ENCODE measurements around the gene IZUMO1. TPM values are rescaled to one million over a fixed set of nuclear protein-coding genes. Genes with fewer than 3 reads are reported as not detected.

IZUMO1 gene
- total and polyA plus RNA-seq, 4 experiments from 2014 or later = not detected

DNA sequence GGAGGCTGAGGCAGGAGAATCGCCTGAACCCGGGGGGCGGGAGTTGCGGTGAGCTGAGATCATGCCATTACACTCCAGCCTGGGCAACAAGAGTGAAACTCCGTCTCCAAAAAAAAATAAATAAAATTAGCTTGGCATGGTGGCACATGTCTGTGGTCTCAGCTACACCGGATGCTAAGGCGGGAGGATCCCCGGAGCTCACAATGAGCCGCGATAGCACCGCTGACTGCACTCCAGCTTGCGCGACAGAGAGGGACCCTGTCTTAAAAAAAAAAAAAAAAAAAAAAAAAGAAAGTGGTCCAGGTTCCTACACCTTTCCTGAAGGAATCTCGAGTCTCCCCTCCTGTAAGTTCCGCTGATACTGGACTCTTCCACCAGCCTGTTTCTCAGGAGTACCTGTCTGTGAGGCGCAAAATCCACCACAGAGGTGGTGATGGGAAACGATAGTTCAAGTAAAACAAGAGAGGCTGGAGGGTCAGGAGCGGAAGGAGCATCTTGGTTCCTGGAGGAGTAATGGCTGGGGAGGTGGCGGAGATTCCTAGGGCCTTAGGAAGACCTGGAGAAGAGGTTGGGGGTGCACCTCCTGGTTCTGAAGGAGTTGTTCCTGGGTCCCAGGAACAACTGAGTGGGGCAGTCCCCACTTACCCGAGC lies 5.3 kb upstream of the IZUMO1 start:
- no peaks in the 10 kb centered on the region for H3K9me3 ChIP-seq (ENCODE audit: control insufficient read depth in 1 of 2, low read length in 2 of 2)
- peak overlapping the region in 1 of 2 donors; percentile 45 for H3K4me3 ChIP-seq (ENCODE audit: low read length in 2 of 2)
- DNase-seq = peak in 1 of 5 donors; percentile 19
- H3K36me3 ChIP-seq (ENCODE audit: insufficient read depth, low read length) = no peaks in the 10 kb centered on the region
- intact Hi-C loops (cut with micrococcal nuclease) = no loop called here
- Mint-ChIP-seq H3K4me3 (peak overlapping the region; percentile 77 to 91 (median 86)), H3K4me1 (peaks cover 13 to 29% (median 20%) of the 10 kb centered on the region in 4 donors), H3K36me3 (no peaks in the 10 kb centered on the region), H3K9me3 (peaks cover 0 to 1% (median 0%) of the 10 kb centered on the region in 8 donors), H3K27ac (peak overlapping the region; percentile 2 to 89 (median 52)), H3K27me3 (peaks cover 6 to 11% of the 10 kb centered on the region in 2 donors)
- POLR2A ChIA-PET (ENCODE audit: partially characterized antibody) = interaction anchor here (1.1 to 1.2 kb wide), 2 partner anchors 12 to 77 kb away, joined by 3 to 4 read pairs; no protein-coding TSS in a partner anchor
- no peak overlapping the region for H3K27ac ChIP-seq (ENCODE audit: low read depth, low read length)
- CTCF ChIA-PET (ENCODE audit: partially characterized antibody) = interaction anchor here (1.0 kb wide), 1 partner anchor 34 kb away, joined by 3 read pairs; no protein-coding TSS in a partner anchor
- H3K27me3 ChIP-seq (ENCODE audit: insufficient read depth, low read length) = no peaks in the 10 kb centered on the region
- peaks cover 22% of the 10 kb centered on the region for H3K4me1 ChIP-seq (ENCODE audit: insufficient read depth, low read length)

DNA sequence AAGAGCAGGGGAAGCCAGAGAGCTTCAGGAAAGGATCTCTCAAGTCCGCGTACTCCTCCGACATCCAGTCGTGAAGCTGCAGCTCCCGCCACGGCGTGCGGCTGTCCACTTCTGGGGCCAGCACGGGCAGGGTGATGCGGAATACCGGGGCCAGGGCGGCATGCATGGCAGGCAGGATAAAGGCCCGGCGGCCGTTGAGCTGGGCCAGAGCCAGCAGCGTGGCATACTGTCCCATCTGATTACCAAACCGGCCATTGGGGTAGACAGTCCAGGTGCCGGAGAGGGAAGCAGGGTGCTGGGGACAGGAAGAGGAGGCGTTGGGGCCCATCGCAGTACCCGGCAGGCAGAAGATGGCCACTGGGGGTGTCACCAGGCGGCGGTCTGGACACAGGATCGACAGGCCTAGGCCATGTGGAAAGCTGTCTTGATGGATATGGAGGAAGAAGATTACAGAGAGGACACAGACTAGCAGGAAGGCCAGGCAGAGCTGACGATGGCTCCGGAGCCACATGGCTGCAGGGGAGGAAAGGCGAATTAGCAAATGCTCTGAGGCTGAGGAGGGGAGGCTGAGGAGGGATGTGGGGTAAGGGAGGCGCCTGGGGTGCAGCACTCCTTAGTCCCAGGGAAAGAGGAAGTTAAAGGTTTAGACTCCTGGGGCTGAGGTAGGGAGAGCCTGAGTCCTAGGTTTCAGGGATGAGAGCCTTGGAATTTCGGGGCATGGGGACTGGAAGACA lies 4.2 kb upstream of the IZUMO1 start:
- Mint-ChIP-seq H3K27ac (peak overlapping the region in 4 of 7 donors; percentile 17 to 54 (median 28)), H3K27me3 (peaks cover 9 to 11% of the 10 kb centered on the region in 2 donors), H3K9me3 (peaks cover 0 to 1% (median 0%) of the 10 kb centered on the region in 8 donors), H3K4me1 (peaks cover 15 to 36% (median 24%) of the 10 kb centered on the region in 4 donors), H3K4me3 (peak overlapping the region; percentile 30 to 91 (median 64)), H3K36me3 (no peaks in the 10 kb centered on the region)
- no peaks in the 10 kb centered on the region for H3K36me3 ChIP-seq (ENCODE audit: insufficient read depth, low read length)
- ChIA-PET CTCF (ENCODE audit: partially characterized antibody) (interaction anchor here (1.0 kb wide), 1 partner anchor 33 kb away, joined by 3 read pairs; no protein-coding TSS in a partner anchor), POLR2A (ENCODE audit: partially characterized antibody) (interaction anchor here (1.0 kb wide), 1 partner anchor 12 kb away, joined by 5 read pairs; no protein-coding TSS in a partner anchor)
- peaks cover 5% of the 10 kb centered on the region for H3K27me3 ChIP-seq (ENCODE audit: insufficient read depth, low read length)
- no peak overlapping the region for H3K27ac ChIP-seq (ENCODE audit: low read depth, low read length)
- DNase-seq = no peak
- intact Hi-C loops (cut with micrococcal nuclease) = no loop called here
- peaks cover 28% of the 10 kb centered on the region for H3K4me1 ChIP-seq (ENCODE audit: insufficient read depth, low read length)
- no peaks in the 10 kb centered on the region for H3K9me3 ChIP-seq (ENCODE audit: control insufficient read depth in 1 of 2, low read length in 2 of 2)
- no peak overlapping the region for H3K4me3 ChIP-seq (ENCODE audit: low read length in 2 of 2)

DNA sequence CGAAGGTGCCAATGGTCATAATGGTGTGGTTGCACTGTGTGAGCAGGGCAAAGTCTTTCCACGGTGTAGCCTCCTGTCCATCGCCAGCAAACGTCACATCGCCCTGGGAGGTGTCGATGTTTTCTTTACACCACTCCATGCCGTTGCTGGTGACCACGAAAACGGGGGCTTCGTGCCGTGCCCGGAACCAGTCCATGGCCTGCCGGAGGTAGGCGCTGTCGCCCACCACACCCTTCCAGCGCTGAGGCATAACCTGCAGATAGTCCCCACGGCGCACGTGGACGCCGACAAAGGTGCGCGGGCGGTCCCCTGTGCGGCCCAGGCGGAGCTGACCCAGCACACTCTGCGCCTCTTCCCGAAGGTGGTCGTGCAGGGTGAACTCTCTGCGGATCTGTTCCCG lies 3.6 kb upstream of the IZUMO1 start:
- Histone ChIP-seq H3K36me3 (ENCODE audit: insufficient read depth, low read length) (no peaks in the 10 kb centered on the region), H3K9me3 (ENCODE audit: control insufficient read depth in 1 of 2, low read length in 2 of 2) (no peaks in the 10 kb centered on the region), H3K4me3 (ENCODE audit: low read length in 2 of 2) (no peak overlapping the region), H3K4me1 (ENCODE audit: insufficient read depth, low read length) (peaks cover 28% of the 10 kb centered on the region), H3K27ac (ENCODE audit: low read depth, low read length) (no peak overlapping the region), H3K27me3 (ENCODE audit: insufficient read depth, low read length) (peaks cover 5% of the 10 kb centered on the region)
- intact Hi-C loops (cut with micrococcal nuclease) = no loop called here
- H3K4me1 Mint-ChIP-seq = peaks cover 15 to 37% (median 24%) of the 10 kb centered on the region in 4 donors
- H3K9me3 Mint-ChIP-seq = peaks cover 0 to 1% (median 0%) of the 10 kb centered on the region in 8 donors
- CTCF ChIA-PET (ENCODE audit: partially characterized antibody) = interaction anchor here (0.8 kb wide), 1 partner anchor 26 kb away, joined by 3 read pairs; no protein-coding TSS in a partner anchor
- peaks cover 10 to 11% of the 10 kb centered on the region in 2 donors for H3K27me3 Mint-ChIP-seq
- peak overlapping the region in 2 of 7 donors; percentile 17 to 31 for H3K27ac Mint-ChIP-seq
- DNase-seq = no peak
- no peak overlapping the region for H3K4me3 Mint-ChIP-seq
- POLR2A ChIA-PET (ENCODE audit: partially characterized antibody) = interaction anchor here (1.0 kb wide), 1 partner anchor 11 kb away, joined by 5 read pairs; no protein-coding TSS in a partner anchor
- no peaks in the 10 kb centered on the region for H3K36me3 Mint-ChIP-seq

DNA sequence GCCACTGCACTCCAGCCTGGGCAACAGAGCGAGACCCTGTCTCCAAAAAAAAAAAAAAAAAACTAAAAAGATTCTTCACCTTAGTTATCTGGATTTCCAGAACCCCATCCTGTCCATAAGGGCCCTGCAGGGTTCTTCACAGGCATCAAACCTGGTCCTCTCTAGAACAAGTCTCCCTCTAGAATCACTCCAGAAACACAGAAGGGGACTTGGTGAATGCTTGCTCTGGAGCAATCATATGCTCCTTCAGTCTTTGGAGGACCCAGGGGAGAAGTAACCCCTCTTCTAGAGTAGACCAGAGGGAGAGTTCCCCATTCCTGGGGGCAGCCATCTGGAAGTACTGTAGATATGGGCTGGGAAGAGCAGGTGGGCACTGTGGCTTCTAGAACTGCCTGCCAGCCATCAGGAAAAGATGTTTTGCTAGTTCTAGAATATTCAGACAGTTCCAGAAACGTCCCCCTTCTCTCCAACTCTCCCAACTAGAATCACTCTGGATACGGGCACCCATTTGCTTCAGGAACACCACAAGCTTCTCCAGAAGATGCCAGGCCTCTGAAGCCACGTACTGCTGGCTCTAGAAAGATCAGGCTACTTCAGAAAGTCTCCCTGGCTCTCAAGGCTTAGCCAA lies 3.0 kb upstream of the IZUMO1 start:
- no peak overlapping the region for H3K27ac ChIP-seq (ENCODE audit: low read depth, low read length)
- H3K9me3 ChIP-seq (ENCODE audit: control insufficient read depth in 1 of 2, low read length in 2 of 2) = no peaks in the 10 kb centered on the region
- intact Hi-C loops (cut with micrococcal nuclease) = no loop called here
- Mint-ChIP-seq H3K4me3 (no peak overlapping the region), H3K9me3 (peaks cover 0 to 1% (median 0%) of the 10 kb centered on the region in 8 donors), H3K27ac (no peak overlapping the region), H3K36me3 (no peaks in the 10 kb centered on the region), H3K4me1 (peaks cover 15 to 37% (median 25%) of the 10 kb centered on the region in 4 donors), H3K27me3 (peaks cover 8 to 11% of the 10 kb centered on the region in 2 donors)
- H3K4me3 ChIP-seq (ENCODE audit: low read length in 2 of 2) = no peak overlapping the region
- peaks cover 28% of the 10 kb centered on the region for H3K4me1 ChIP-seq (ENCODE audit: insufficient read depth, low read length)
- POLR2A ChIA-PET (ENCODE audit: partially characterized antibody) = no interaction called here
- DNase-seq = peak in 1 of 5 donors; percentile 27
- CTCF ChIA-PET (ENCODE audit: partially characterized antibody) = interaction anchor here (0.8 kb wide), 1 partner anchor 25 kb away, joined by 3 read pairs; no protein-coding TSS in a partner anchor
- no peaks in the 10 kb centered on the region for H3K36me3 ChIP-seq (ENCODE audit: insufficient read depth, low read length)
- H3K27me3 ChIP-seq (ENCODE audit: insufficient read depth, low read length) = peaks cover 5% of the 10 kb centered on the region

DNA sequence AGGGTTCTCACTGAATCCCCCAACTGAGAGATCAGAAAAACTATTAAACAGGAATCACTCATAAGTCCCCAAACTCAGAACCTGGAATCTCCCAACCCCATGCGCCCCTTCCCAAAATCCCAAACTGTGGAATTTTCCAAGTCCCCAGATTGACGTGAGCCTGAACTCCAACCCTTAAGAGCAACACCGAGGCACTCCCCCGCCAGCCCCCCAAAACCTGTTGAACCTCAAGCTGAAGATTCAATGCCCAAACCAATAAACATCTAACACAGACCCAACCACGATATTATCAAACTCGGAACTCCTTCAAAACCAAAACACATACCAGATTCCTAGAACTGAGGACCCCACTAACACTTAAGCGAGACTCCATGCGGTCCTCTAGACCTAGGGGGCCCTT lies 599 bp downstream of the IZUMO1 start:
- Histone ChIP-seq H3K4me3 (ENCODE audit: low read length in 2 of 2) (no peak overlapping the region), H3K36me3 (ENCODE audit: insufficient read depth, low read length) (no peaks in the 10 kb centered on the region), H3K9me3 (ENCODE audit: control insufficient read depth in 1 of 2, low read length in 2 of 2) (no peaks in the 10 kb centered on the region), H3K27me3 (ENCODE audit: insufficient read depth, low read length) (peaks cover 5% of the 10 kb centered on the region), H3K4me1 (ENCODE audit: insufficient read depth, low read length) (peaks cover 16% of the 10 kb centered on the region), H3K27ac (ENCODE audit: low read depth, low read length) (no peak overlapping the region)
- CTCF ChIA-PET (ENCODE audit: partially characterized antibody) = no interaction called here
- intact Hi-C loops (cut with micrococcal nuclease) = no loop called here
- H3K36me3 Mint-ChIP-seq = no peaks in the 10 kb centered on the region
- peaks cover 0 to 1% (median 0%) of the 10 kb centered on the region in 8 donors for H3K9me3 Mint-ChIP-seq
- peak overlapping the region in 1 of 8 donors; percentile 14 for H3K4me3 Mint-ChIP-seq
- peaks cover 6 to 22% (median 14%) of the 10 kb centered on the region in 4 donors for H3K4me1 Mint-ChIP-seq
- POLR2A ChIA-PET (ENCODE audit: partially characterized antibody) = no interaction called here
- no peak for DNase-seq
- peak overlapping the region in 2 of 7 donors; percentile 1 to 60 for H3K27ac Mint-ChIP-seq
- peaks cover 0 to 4% of the 10 kb centered on the region in 2 donors for H3K27me3 Mint-ChIP-seq

DNA sequence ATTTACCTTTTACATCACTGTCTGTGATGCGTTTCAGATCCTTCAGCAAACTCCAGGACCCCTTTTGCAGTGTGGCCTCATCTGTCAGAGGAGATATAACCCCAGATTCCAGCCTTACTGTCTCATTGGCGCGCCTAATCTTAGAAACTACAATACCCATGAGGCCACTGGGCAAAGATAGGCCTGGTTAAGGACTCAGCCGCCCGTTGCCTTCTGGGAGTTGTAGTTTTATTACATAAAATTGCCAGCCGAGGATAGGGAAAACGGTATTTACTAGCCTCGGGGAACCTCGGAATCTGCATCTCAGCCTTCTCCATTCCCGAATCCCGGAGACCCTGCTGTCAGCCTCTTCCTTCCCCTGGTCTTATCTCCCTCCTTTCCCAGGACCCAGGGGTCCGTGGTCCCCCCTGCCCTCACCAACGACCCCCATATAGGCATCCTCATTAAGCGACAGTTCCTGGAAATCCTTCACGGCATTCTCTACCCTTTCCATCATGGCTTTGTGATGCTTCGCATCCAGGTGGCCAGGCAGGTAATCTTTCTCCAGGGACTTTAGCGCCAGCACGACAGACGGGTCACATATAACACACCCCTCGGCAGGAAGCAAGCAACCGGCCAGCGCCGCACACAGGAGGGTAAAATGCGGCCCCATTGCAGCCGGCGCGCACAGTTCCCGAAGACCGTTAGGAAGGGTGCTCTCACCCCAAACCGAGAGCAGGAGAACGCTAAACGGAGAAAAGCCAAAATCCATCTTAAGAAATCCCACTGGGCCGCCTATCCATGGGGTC lies 1.3 kb downstream of the IZUMO1 start:
- Mint-ChIP-seq H3K4me3 (peak overlapping the region in 1 of 8 donors; percentile 36), H3K27me3 (peaks cover 0 to 4% of the 10 kb centered on the region in 2 donors), H3K27ac (peak overlapping the region in 1 of 7 donors; percentile 52), H3K4me1 (peaks cover 8 to 22% (median 16%) of the 10 kb centered on the region in 4 donors), H3K9me3 (peaks cover 0 to 1% (median 0%) of the 10 kb centered on the region in 8 donors), H3K36me3 (no peaks in the 10 kb centered on the region)
- H3K36me3 ChIP-seq (ENCODE audit: insufficient read depth, low read length) = no peaks in the 10 kb centered on the region
- H3K4me1 ChIP-seq (ENCODE audit: insufficient read depth, low read length) = peaks cover 22% of the 10 kb centered on the region
- H3K27me3 ChIP-seq (ENCODE audit: insufficient read depth, low read length) = peaks cover 5% of the 10 kb centered on the region
- peak; percentile 57 to 70 (median 63) for DNase-seq
- intact Hi-C loops (cut with micrococcal nuclease) = no loop called here
- ChIA-PET CTCF (ENCODE audit: partially characterized antibody) (interaction anchor here (1.3 kb wide), 1 partner anchor 15 kb away, joined by 4 read pairs; no protein-coding TSS in a partner anchor), POLR2A (ENCODE audit: partially characterized antibody) (no interaction called here)
- no peaks in the 10 kb centered on the region for H3K9me3 ChIP-seq (ENCODE audit: control insufficient read depth in 1 of 2, low read length in 2 of 2)
- no peak overlapping the region for H3K4me3 ChIP-seq (ENCODE audit: low read length in 2 of 2)
- H3K27ac ChIP-seq (ENCODE audit: low read depth, low read length) = no peak overlapping the region

Measured in CD4-positive, alpha-beta memory T cell (primary cell).